GM21360 (cell line): ENCODE data around the gene KRT80.

ENCODE experiments used
- ATAC-seq: cut with Tn5 transposase; IDR thresholded peaks from one replicate; pipeline ENCODE4 v1.9.1; 2021; ENCODE audit warnings: mild to moderate bottlenecking, moderate library complexity; ENCODE audit not compliant: unreplicated experiment

KRT80 gene

GRCh38 chr12:52211716-52212585 is 20.1 kb upstream of the KRT80 start:
- no peak for ATAC-seq

- no peak for ATAC-seq
Measured at GRCh38 chr12:52210925-52211650, 19.3 kb upstream of the KRT80 start.

DNA sequence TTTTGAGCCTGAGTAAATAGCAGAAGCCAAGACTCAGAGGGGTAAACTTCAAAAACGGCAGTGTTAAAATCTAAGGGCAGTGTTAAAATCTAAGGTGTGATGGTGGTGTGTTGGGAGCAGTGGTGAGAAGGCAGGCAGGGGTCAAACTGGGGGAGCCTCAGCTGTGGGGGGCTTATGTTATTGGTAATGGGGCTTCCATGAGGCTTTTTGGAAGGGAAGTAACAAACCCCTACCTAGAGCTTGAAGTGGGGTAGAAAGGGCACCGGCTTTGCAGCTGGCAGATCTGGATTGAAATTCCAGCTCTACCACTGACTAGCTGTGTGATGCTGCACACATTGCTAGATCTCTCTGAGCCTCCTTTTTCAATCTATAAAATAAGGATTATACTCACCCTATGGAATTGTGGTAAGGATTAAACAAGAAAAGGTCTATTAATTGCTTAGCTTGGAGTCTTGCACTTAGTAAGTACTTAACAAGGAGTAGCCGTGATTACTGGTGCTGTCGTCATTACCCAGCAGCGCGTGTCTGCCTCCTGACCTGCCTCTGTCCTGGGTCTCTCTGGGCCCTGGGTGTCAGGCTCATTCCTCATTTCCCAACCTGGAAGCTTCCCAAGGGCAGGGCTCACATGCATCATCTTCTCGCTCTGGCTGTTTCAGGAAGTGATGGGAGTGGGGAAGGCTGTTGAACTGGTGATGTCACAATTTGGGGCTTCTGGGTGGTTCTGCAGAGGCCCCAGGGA is 18.5 kb upstream of the KRT80 start:
- no peak for ATAC-seq

DNA sequence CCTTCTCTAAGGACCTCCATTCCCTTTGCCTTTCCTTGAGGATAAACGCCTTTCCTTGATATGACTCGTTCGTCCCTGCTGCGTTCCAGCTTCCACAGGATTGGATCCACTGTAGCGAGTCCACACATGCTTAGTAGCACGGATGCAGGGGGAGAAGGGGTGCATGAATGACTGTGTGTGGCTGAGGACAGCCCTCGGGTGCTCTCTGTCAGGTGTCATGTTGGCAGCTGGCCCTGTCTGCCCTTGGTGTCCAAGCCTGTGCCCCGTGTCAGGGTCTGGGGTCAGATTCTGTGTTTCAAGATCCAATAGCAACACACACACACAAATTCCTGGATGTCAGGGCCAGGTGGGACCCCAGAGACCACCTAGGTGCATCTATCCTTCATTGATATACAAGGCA is 17.5 kb upstream of the KRT80 start:
- no peak for ATAC-seq

DNA sequence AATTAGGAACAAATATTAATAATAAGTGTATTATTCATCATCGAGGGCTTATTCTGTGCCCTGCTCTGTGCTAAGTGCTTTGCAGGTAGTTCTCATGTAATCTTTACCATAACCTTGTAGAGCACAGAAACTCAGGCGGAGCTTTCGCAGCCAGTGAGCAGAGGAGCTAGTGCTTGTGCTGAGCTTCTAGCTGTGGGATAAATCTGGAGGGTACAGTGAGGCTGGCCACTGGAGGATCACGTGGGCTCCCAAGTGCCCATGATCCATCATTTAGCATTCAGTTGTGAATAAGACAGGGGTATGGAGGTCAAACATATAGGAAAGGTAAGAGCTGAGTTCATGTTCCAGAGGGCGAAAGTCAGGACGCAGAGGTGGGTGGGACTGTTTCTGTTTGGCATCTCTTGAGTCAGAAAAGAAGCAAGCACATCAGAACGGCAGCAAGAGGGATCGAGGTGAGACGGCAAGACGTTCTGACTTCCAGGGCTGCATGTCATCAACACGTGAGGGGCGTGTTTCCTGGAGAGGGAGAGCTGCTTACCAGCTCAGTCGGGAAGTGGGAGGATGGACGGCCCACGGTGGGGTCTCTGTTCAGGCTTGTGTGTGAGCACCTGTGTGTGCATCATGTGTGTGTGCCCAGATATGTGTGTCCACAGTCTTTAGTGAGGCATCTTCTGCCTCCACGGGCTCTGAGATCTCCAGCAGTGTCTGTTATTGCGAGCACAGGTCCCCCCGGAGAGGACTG is 16.8 kb upstream of the KRT80 start:
- ATAC-seq: no peak

DNA sequence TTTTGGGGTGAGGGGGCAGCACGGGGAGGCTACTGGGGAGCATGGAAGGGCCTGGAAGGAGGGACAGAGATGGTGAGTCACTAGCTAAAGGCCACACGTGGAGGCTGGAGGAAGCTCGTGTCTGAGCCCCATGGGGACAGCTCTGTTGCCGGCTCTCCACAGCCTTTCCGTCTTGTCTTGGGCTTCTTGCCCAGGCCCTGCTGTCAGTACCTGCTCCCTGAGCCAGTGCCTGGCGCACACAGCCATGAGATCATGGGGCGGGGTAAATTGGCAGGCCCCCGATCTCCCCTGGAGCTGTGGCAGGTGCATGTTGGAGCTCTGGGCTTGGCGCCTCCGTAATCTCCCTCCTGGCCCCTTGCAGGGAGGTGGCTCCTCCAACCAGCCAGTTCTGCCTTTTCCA is 16.1 kb upstream of the KRT80 start:
- ATAC-seq: no peak

- no peak for ATAC-seq
Measured at GRCh38 chr12:52207106-52207505, 15.3 kb upstream of the KRT80 start.

- ATAC-seq: no peak
Measured at GRCh38 chr12:52206304-52207040, 14.7 kb upstream of the KRT80 start.

- no peak for ATAC-seq
Measured at GRCh38 chr12:52205612-52206303, 13.9 kb upstream of the KRT80 start.

DNA sequence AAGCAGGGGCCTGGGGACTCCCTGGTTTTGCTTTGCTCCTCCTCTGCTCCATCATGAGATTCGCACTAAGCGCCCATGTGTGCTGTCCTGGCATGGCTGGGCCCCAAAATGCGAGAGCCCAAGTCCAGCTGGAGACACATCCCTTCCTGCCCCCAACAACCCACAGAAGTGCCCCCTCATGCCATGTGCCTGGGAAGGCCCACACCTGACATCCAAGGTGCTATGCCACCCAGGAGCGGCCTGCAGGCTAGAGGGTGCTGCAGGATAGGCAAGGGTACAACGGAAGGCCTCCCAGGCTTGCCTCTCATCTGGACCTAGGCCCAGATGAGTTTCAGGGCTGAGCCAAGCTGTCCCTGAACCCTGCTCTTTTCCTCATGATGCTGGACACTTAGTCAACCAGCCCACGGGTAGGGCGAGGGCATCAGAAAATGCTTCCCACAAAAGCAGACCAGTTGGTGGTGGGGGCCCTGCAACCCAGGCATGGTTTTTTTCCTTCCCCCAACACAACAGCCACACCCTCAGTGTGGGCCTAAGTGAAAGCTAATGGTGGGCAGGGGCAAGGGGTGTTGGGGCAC is 13.2 kb upstream of the KRT80 start:
- no peak for ATAC-seq

- no peak for ATAC-seq
Measured at GRCh38 chr12:52204095-52204930, 12.5 kb upstream of the KRT80 start.

- ATAC-seq: no peak
Measured at GRCh38 chr12:52203079-52203921, 11.5 kb upstream of the KRT80 start.

DNA sequence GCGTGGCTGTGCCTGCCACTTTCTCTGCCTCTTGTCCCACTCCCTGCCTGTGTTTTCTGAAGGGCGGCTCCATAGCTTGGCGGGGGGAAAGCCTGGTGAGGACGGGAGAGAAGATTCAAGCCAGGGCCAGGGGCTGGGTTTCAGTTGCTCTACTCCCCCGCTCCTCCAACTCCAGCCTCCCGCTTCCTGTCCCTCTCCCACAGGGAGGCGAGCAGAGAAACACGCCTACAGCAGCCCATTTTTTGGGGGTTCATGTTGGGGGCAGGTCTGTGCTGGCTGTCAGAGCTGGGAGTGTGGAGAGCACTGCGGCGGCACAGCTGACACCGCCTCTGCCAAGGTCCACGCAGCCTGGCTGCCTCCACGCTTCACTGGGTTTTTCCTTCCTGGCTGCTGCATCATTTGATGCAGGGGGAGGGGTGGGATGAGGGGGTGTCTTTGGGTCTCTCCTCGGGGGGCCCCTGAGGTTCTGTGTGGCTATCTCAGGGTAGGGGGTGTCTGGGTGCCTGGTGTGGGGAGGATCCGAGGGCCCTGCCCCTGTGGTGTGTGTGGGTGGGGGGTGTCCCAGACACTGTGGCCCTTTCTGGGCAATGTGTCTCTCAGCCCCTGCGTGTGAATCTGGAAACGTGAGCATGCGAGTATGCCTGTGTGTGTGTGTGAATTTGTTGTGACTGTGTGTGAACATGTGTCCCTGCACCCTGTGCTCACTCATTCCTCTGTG is 10.7 kb upstream of the KRT80 start:
- ATAC-seq: no peak

DNA sequence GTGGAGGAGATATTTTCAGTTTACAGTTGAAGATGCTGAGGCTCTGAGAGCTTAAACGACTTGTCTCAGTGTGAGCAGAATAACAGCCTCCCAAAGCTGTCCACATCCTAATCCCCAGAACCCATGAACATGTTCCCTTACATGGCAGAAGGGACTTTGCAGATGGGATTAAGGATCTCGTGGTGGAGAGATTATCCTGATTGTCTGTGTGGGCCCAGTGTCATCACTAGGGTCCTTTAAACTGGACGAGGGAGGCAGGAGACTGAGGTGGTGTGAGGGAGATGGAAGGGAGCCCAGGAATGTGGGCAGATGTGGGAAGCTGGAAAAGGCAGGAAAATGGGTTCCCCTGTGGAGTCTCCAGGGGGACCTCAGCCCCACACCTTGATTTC is 9.6 kb upstream of the KRT80 start:
- no peak for ATAC-seq

GRCh38 chr12:52200781-52201450 is 9.1 kb upstream of the KRT80 start:
- no peak for ATAC-seq

- ATAC-seq: no peak
Measured at GRCh38 chr12:52200086-52200780, 8.4 kb upstream of the KRT80 start.
